ENCODE results near the gene CIB4. TPM values are rescaled to one million over a fixed set of nuclear protein-coding genes. Genes with fewer than 3 reads are reported as not detected.

The CIB4 gene
- total RNA-seq, 2 experiments from 2014 or later, result not detected

- Mint-ChIP-seq H3K9me3 (no peaks in the 10 kb centered on the region), H3K27ac (no peak overlapping the region), H3K36me3 (no peaks in the 10 kb centered on the region), H3K4me1 (no peaks in the 10 kb centered on the region), H3K27me3 (peaks cover 6% of the 10 kb centered on the region), H3K4me3 (no peak overlapping the region)
- DNase-seq, result no peak
Observed at GRCh38 chr2:26653207-26654060, 12.3 kb upstream of the CIB4 start.

GRCh38 chr2:26652361-26653041 lies 11.3 kb upstream of the CIB4 start:
- DNase-seq, result no peak
- Mint-ChIP-seq H3K4me3 (no peak overlapping the region), H3K4me1 (no peaks in the 10 kb centered on the region), H3K27me3 (peaks cover 6% of the 10 kb centered on the region), H3K9me3 (no peaks in the 10 kb centered on the region), H3K27ac (no peak overlapping the region), H3K36me3 (no peaks in the 10 kb centered on the region)

GRCh38 chr2:26651799-26652198 lies 10.6 kb upstream of the CIB4 start:
- H3K36me3 Mint-ChIP-seq, result no peaks in the 10 kb centered on the region
- peaks cover 3% of the 10 kb centered on the region for H3K27me3 Mint-ChIP-seq
- H3K4me1 Mint-ChIP-seq, result no peaks in the 10 kb centered on the region
- H3K27ac Mint-ChIP-seq, result no peak overlapping the region
- no peak for DNase-seq
- no peak overlapping the region for H3K4me3 Mint-ChIP-seq
- no peaks in the 10 kb centered on the region for H3K9me3 Mint-ChIP-seq

- peaks cover 3% of the 10 kb centered on the region for H3K27me3 Mint-ChIP-seq
- H3K4me1 Mint-ChIP-seq, result no peaks in the 10 kb centered on the region
- no peaks in the 10 kb centered on the region for H3K9me3 Mint-ChIP-seq
- no peak overlapping the region for H3K4me3 Mint-ChIP-seq
- no peak overlapping the region for H3K27ac Mint-ChIP-seq
- DNase-seq, result no peak
- H3K36me3 Mint-ChIP-seq, result no peaks in the 10 kb centered on the region
Observed at GRCh38 chr2:26651470-26651771, 10.3 kb upstream of the CIB4 start.

- no peak for DNase-seq
Observed at GRCh38 chr2:26650713-26651469, 9.7 kb upstream of the CIB4 start.

GRCh38 chr2:26649992-26650712 lies 9.0 kb upstream of the CIB4 start:
- Mint-ChIP-seq H3K4me1 (no peaks in the 10 kb centered on the region), H3K27ac (no peak overlapping the region), H3K4me3 (no peak overlapping the region), H3K36me3 (no peaks in the 10 kb centered on the region), H3K9me3 (no peaks in the 10 kb centered on the region), H3K27me3 (peaks cover 3% of the 10 kb centered on the region)
- no peak for DNase-seq

More at GRCh38 chr2:26650713-26651469, 9.7 kb upstream of the CIB4 start:
- H3K36me3 Mint-ChIP-seq, result no peaks in the 10 kb centered on the region
- peaks cover 3% of the 10 kb centered on the region for H3K27me3 Mint-ChIP-seq
- H3K4me1 Mint-ChIP-seq, result no peaks in the 10 kb centered on the region
- no peak overlapping the region for H3K4me3 Mint-ChIP-seq
- H3K9me3 Mint-ChIP-seq, result no peaks in the 10 kb centered on the region
- H3K27ac Mint-ChIP-seq, result no peak overlapping the region

GRCh38 chr2:26649322-26649721 lies 8.2 kb upstream of the CIB4 start:
- H3K36me3 Mint-ChIP-seq, result no peaks in the 10 kb centered on the region
- no peaks in the 10 kb centered on the region for H3K4me1 Mint-ChIP-seq
- no peak overlapping the region for H3K4me3 Mint-ChIP-seq
- H3K27ac Mint-ChIP-seq, result no peak overlapping the region
- peaks cover 6% of the 10 kb centered on the region for H3K27me3 Mint-ChIP-seq
- DNase-seq, result no peak
- no peaks in the 10 kb centered on the region for H3K9me3 Mint-ChIP-seq

GRCh38 chr2:26648516-26648915 lies 7.3 kb upstream of the CIB4 start:
- H3K9me3 Mint-ChIP-seq, result no peaks in the 10 kb centered on the region
- DNase-seq, result no peak
- H3K4me3 Mint-ChIP-seq, result no peak overlapping the region
- peaks cover 11% of the 10 kb centered on the region for H3K27me3 Mint-ChIP-seq
- H3K36me3 Mint-ChIP-seq, result no peaks in the 10 kb centered on the region
- no peak overlapping the region for H3K27ac Mint-ChIP-seq
- H3K4me1 Mint-ChIP-seq, result no peaks in the 10 kb centered on the region

GRCh38 chr2:26647981-26648380 lies 6.8 kb upstream of the CIB4 start:
- Mint-ChIP-seq H3K4me1 (no peaks in the 10 kb centered on the region), H3K27ac (no peak overlapping the region), H3K4me3 (no peak overlapping the region), H3K36me3 (no peaks in the 10 kb centered on the region), H3K27me3 (peaks cover 11% of the 10 kb centered on the region), H3K9me3 (no peaks in the 10 kb centered on the region)
- no peak for DNase-seq

- DNase-seq, result no peak
- H3K27ac Mint-ChIP-seq, result no peak overlapping the region
- H3K9me3 Mint-ChIP-seq, result no peaks in the 10 kb centered on the region
- H3K27me3 Mint-ChIP-seq, result peaks cover 8% of the 10 kb centered on the region
- H3K36me3 Mint-ChIP-seq, result no peaks in the 10 kb centered on the region
- H3K4me1 Mint-ChIP-seq, result no peaks in the 10 kb centered on the region
- no peak overlapping the region for H3K4me3 Mint-ChIP-seq
Observed at GRCh38 chr2:26646986-26647672, 6.0 kb upstream of the CIB4 start.

GRCh38 chr2:26645762-26646161 lies 4.6 kb upstream of the CIB4 start:
- no peak for DNase-seq
- H3K4me3 Mint-ChIP-seq, result no peak overlapping the region
- no peaks in the 10 kb centered on the region for H3K36me3 Mint-ChIP-seq
- peaks cover 17% of the 10 kb centered on the region for H3K27me3 Mint-ChIP-seq
- no peaks in the 10 kb centered on the region for H3K4me1 Mint-ChIP-seq
- H3K27ac Mint-ChIP-seq, result no peak overlapping the region
- no peaks in the 10 kb centered on the region for H3K9me3 Mint-ChIP-seq

- Mint-ChIP-seq H3K36me3 (no peaks in the 10 kb centered on the region), H3K4me1 (no peaks in the 10 kb centered on the region), H3K27ac (no peak overlapping the region), H3K4me3 (no peak overlapping the region), H3K27me3 (peaks cover 17% of the 10 kb centered on the region), H3K9me3 (no peaks in the 10 kb centered on the region)
- no peak for DNase-seq
Observed at GRCh38 chr2:26644188-26644835, 3.1 kb upstream of the CIB4 start.

- DNase-seq, result no peak
- H3K9me3 Mint-ChIP-seq, result no peaks in the 10 kb centered on the region
- H3K27ac Mint-ChIP-seq, result no peak overlapping the region
- no peaks in the 10 kb centered on the region for H3K36me3 Mint-ChIP-seq
- no peaks in the 10 kb centered on the region for H3K4me1 Mint-ChIP-seq
- peaks cover 17% of the 10 kb centered on the region for H3K27me3 Mint-ChIP-seq
- no peak overlapping the region for H3K4me3 Mint-ChIP-seq
Observed at GRCh38 chr2:26642429-26642828, 1.3 kb upstream of the CIB4 start.

- H3K36me3 Mint-ChIP-seq, result no peaks in the 10 kb centered on the region
- H3K27ac Mint-ChIP-seq, result no peak overlapping the region
- DNase-seq, result no peak
- no peaks in the 10 kb centered on the region for H3K4me1 Mint-ChIP-seq
- H3K4me3 Mint-ChIP-seq, result no peak overlapping the region
- H3K9me3 Mint-ChIP-seq, result no peaks in the 10 kb centered on the region
- peaks cover 17% of the 10 kb centered on the region for H3K27me3 Mint-ChIP-seq
Observed at GRCh38 chr2:26640331-26640745, 828 bp downstream of the CIB4 start.
